IPS-15b (cell line): ENCODE data around the gene TUSC1.
"Not testable (repeated sequence)": the region's sequence is repeated elsewhere in the genome, so short reads cannot be mapped to it uniquely, and the experiment has no call there.

Source experiments
- H3K27me3 ChIP-seq: one replicate; pipeline ENCODE4 v1.6.1; 2013; ENCODE audit warnings: low read length; ENCODE audit not compliant: control insufficient read depth, insufficient read depth
- H3K36me3 ChIP-seq: one replicate; pipeline ENCODE4 v1.6.1; 2013; ENCODE audit warnings: low read length; ENCODE audit not compliant: control insufficient read depth, insufficient read depth
- H3K4me1 ChIP-seq: one replicate; pipeline ENCODE4 v1.6.1; 2013; ENCODE audit warnings: mild to moderate bottlenecking, low read length; ENCODE audit not compliant: control insufficient read depth, insufficient read depth
- H3K4me3 ChIP-seq: one replicate; pipeline ENCODE4 v1.5.1; 2013; ENCODE audit warnings: low read depth, low read length
- H3K9ac ChIP-seq: one replicate; pipeline ENCODE4 v1.6.1; 2013; ENCODE audit warnings: low read depth, mild to moderate bottlenecking, low read length
- H3K9me3 ChIP-seq: one replicate; pipeline ENCODE4 v1.6.1; 2013; ENCODE audit warnings: mild to moderate bottlenecking, low read length; ENCODE audit not compliant: control insufficient read depth, insufficient read depth

The TUSC1 gene

DNA sequence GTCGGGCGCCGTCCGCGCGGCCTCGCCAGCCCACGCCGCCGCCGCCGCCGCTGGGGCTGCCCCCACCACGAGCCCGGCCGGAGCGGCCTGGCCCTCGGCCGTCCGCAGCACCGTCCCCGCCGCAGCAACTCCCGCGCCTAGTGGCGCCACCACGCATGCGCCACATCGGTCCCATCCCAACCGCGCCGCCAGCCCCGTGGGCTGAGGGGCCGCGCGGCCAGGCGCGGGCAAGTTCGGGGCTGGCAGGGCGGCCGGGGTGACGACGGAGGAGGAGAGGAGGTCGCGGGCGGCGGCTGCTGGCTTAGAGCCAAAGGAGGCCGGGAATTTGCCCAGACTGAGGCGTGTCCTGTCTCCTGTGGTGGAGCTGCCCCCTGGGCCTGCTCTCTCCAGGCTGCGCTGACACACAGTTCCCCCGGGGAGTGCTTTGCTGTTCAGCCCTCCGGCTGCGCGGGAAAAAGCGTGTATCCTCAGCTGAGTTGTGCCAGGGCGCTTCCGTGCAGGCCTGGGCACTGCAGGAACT lies at the start of gene TUSC1:
Gene TUSC1, minus strand, starts transcription at position 298 of the 520 bp plus-strand sequence. Its CDS starts 132 bp downstream, at position 166.
- Histone ChIP-seq H3K27me3 (peaks cover 3% of the 10 kb centered on the region), H3K36me3 (no peaks in the 10 kb centered on the region), H3K4me3 (peak within 1 kb of the TSS; percentile 70), H3K9me3 (no peaks in the 10 kb centered on the region), H3K9ac (peak within 1 kb of the TSS; percentile 85), H3K4me1 (peaks cover 11% of the 10 kb centered on the region)

DNA sequence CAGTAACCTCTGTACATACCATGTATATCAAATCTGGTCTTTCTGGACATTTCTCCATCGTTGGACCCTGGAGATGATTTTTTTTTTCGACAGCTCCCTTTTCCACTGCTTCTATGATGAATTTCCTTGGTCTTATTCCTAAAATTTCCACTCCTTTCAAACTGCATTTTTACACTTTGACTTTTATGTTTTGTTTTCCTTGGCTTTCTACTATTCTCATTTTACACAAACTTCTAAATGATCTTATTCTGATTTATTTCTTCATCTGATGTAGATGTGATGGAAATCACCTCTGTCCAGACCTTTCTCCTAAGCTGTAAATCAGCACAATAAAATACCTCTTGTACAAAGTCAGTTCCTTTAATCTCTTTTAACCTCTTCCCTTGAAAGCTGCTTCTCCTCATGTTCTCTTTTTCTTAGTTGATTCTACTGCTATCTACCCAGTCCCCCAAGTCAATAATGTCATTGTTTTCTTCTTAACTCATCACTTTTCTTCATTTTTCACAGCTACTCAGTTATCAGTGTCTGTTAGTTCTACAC lies 48.7 kb upstream of the TUSC1 start:
- Histone ChIP-seq H3K36me3 (no peaks in the 10 kb centered on the region), H3K4me3 (no peak overlapping the region), H3K9ac (no peak overlapping the region), H3K9me3 (no peaks in the 10 kb centered on the region), H3K27me3 (no peaks in the 10 kb centered on the region), H3K4me1 (no peaks in the 10 kb centered on the region)

DNA sequence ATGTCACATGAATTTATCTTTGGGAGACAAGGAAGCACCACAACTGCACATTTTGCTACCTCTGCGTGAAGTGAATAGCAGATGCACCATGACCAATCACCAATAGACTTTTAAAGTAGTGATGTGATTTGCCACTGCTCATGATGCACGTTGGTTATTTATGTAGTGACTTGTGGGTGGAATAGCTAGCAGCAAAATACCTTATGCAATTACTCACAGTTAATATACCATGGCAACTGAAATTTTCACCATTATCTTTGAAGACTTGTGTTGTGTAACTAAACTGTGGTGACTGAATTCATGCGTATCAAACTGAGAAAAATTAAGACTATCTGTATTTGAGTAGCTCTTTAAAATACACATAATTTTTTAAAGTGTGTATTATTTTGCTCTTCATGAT lies 46.2 kb upstream of the TUSC1 start:
- Histone ChIP-seq H3K9ac (no peak overlapping the region), H3K4me3 (no peak overlapping the region), H3K9me3 (no peaks in the 10 kb centered on the region)

DNA sequence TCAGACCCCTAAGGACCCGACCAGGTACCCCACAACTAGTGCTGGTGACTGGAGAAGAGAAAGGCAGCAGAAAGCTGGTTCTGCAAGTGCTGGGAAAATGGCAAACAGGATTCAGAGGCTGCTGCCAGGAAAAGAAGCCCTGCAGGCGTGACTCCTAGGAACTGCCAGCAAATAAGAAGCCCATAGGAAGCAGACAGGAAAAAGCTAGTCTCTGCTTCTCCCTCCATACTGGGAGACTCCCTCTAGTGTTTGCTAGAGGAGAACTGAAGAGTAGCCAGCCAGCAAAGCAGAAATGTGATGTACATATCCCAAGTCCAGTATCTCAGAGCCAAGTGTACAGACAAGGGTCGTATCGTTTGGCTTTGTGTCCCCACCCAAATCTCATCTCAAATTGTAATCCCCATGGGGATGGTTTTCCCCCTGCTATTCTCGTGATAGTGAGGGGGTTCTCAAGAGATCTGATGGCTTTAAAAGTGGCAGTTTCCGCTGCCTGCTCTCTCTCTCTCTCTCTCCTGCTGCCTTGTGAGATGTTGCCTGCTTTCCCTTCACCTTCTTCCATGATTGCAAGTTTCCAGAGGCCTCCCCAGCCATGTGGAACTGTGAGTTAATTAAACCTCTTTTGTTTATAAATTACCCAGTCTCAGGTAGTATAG lies 38.1 kb upstream of the TUSC1 start:
- Histone ChIP-seq H3K9ac (no peak overlapping the region), H3K4me3 (no peak overlapping the region), H3K9me3 (no peaks in the 10 kb centered on the region), H3K36me3 (no peaks in the 10 kb centered on the region), H3K27me3 (no peaks in the 10 kb centered on the region), H3K4me1 (no peaks in the 10 kb centered on the region)

More for the DNA sequence above, 46.2 kb upstream of the TUSC1 start:
- Histone ChIP-seq H3K27me3 (no peaks in the 10 kb centered on the region), H3K36me3 (no peaks in the 10 kb centered on the region), H3K4me1 (no peaks in the 10 kb centered on the region)

DNA sequence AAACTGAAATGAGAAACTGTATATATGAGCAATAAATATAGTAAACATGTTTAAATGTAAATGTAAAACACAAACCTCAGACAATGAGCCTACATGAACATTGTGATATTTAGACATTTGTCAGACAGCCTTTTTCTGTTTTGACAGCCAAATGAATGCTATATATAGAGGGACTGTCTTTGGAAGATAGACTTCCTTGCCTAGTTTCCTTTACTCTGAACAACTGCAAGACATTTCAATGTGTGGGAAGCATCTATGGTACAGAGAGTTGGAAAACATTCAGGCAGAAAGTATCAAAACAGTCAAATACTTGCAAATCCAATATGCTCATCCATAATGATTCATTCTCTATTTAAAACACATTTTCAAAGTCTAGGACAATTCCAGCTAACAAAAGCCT lies 31.7 kb upstream of the TUSC1 start:
- no peak overlapping the region for H3K9ac ChIP-seq
- no peaks in the 10 kb centered on the region for H3K9me3 ChIP-seq
- no peaks in the 10 kb centered on the region for H3K4me1 ChIP-seq
- H3K27me3 ChIP-seq = no peaks in the 10 kb centered on the region
- no peak overlapping the region for H3K4me3 ChIP-seq
- no peaks in the 10 kb centered on the region for H3K36me3 ChIP-seq

DNA sequence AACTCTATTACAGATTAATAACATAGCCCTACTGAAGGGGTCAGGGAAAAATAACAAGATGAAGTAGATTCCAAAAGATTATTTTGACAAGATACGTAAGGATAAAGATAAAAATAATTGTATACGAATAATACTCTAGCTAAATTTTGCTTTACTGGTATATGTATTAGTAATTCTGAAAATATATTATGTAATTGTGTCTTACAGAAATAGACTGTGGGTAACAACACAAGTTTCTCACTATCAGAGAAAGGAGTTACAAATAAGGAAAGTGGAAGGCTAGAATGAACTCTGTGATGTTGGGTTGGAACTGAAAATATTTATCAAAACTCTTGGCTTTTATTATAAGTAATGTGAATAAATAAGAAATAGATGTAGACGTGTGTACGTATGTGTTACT lies 26.6 kb upstream of the TUSC1 start:
- Histone ChIP-seq H3K27me3 (no peaks in the 10 kb centered on the region), H3K4me3 (no peak overlapping the region), H3K4me1 (no peaks in the 10 kb centered on the region), H3K9me3 (no peaks in the 10 kb centered on the region), H3K9ac (no peak overlapping the region), H3K36me3 (no peaks in the 10 kb centered on the region)

DNA sequence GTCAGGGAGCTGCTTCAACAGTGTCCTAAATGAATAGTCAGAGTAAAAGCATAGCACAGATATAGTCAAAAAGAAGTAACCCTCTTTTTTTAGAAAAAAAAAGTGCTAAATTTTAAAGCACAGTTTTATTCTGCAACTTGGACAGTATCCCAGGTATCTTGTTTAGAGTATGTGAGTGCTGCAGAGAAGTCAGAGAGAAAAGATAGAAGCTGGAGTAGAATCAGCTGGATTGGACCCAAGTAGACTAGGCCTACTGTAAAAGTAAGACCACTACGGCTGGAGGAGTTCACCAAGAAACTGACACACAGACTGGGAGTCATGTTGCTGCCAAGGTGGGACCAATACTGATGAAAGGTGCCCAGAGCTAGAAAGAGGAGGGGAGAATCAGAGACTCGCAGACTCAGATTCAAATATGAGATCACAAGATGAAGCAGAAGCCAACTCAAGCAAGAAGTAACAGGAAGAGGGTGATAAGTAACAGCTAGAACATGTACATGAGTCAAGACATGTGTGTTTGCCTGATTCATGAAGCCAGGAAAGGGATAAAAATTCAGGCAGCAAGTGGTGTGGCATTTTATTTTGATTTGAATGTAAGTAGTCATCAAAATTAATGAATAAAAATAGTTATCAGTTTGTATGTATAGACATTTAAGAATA lies 25.6 kb upstream of the TUSC1 start:
- Histone ChIP-seq H3K27me3 (no peaks in the 10 kb centered on the region), H3K9ac (no peak overlapping the region), H3K36me3 (no peaks in the 10 kb centered on the region), H3K4me1 (no peaks in the 10 kb centered on the region), H3K9me3 (no peaks in the 10 kb centered on the region), H3K4me3 (no peak overlapping the region)

DNA sequence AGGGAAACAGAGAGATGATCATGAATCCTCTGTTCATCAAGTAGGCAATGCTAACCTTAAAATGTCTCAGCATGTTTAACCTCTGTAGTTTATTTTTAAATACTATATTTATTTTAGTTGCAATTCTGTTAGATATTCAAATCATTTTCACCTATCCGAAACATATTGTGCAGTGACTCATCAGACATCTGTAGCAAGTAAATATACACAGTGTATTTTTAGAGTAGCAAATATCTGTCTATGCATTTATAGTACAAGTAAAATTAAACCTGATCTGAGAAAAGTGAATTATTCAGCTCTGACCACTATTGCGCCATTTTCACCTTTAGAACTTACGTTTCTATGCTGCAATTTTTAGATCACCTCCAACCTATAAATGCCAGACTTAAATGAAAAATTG lies 24.3 kb upstream of the TUSC1 start:
- H3K27me3 ChIP-seq = no peaks in the 10 kb centered on the region
- no peak overlapping the region for H3K9ac ChIP-seq
- H3K4me3 ChIP-seq = no peak overlapping the region
- no peaks in the 10 kb centered on the region for H3K4me1 ChIP-seq
- no peaks in the 10 kb centered on the region for H3K9me3 ChIP-seq
- H3K36me3 ChIP-seq = no peaks in the 10 kb centered on the region

DNA sequence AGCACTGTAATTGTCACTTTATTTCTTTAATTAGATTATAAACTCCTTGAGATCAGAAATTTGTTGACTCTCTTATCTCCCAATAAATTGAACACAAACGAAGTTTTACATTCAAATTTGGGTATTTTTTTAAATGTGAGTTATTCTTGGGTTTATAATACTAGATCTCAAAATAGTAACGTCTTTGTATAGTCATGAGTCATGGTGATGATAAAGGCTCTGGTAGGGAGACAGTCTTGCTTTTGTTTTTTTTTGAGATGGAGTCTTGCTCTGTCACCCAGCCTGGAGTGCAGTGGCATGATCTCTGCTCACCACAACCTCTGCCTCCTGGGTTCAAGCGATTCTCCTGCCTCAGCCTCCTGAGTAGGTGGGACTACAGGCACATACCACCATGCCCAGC lies 22.7 kb upstream of the TUSC1 start:
- H3K9me3 ChIP-seq, H3K36me3 ChIP-seq, H3K27me3 ChIP-seq, H3K9ac ChIP-seq, H3K4me3 ChIP-seq, H3K4me1 ChIP-seq: not testable (repeated sequence)

DNA sequence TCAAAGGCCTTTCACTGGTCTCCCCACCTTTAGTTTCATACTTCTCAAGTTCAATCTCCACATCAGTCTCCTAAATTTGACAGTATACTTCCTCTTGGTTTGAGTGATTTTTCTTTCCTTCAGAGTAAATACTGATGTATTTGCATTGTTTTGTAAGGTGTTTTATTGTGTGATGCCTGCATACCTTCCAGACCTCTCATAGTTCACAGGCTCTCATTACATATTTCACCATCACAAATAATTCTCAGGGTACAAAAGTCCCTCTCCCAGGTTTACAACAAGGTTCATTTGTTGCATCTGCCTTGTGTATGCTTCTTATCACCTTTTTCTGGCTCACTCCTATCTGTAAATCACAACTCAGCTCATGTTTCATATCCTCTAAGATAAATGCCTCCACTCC lies 22.2 kb upstream of the TUSC1 start:
- Histone ChIP-seq H3K36me3 (no peaks in the 10 kb centered on the region), H3K27me3 (no peaks in the 10 kb centered on the region), H3K4me3 (no peak overlapping the region), H3K9ac (no peak overlapping the region), H3K4me1 (no peaks in the 10 kb centered on the region), H3K9me3 (no peaks in the 10 kb centered on the region)

DNA sequence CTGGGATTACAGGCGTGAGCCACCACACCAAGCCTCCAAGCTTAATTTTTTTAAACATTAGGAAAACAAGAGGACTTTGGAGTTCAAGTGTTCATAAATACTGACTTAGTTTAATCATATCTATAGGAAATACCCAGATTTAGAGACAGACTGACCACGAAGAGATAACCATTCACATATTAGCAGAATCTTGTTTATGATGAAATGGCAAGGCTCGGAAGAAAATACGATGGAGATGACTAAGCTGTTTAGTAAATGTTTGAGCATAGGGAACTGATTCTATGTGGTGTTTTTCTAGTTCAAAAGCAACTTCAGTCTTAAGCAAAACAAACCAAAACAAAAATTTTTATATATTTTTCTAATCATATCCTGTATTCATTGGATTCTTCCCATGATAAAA lies 13.5 kb upstream of the TUSC1 start:
- H3K4me3 ChIP-seq = no peak overlapping the region
- no peaks in the 10 kb centered on the region for H3K9me3 ChIP-seq
- no peak overlapping the region for H3K9ac ChIP-seq
- no peaks in the 10 kb centered on the region for H3K27me3 ChIP-seq
- no peaks in the 10 kb centered on the region for H3K4me1 ChIP-seq
- H3K36me3 ChIP-seq = no peaks in the 10 kb centered on the region

DNA sequence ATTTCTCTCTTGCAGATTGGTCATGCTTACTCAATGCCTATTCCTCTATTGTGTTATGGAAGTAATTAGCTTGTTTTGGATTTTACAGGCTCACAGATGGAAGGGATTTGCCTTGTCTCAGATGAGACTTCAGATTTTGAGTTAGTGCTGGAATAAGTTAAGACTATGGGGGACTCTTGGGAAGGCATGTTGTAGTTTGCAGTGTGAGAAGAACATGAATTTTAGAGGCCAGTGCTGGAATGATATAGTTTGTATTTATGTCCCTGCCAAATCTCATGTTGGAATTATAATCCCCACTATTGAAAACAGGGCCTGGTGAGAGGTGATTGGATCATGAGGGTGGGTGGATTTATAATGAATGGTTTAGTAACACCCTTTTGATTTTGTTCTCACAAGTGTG lies 6.1 kb upstream of the TUSC1 start:
- H3K36me3 ChIP-seq = no peaks in the 10 kb centered on the region
- H3K4me3 ChIP-seq = no peak overlapping the region
- no peaks in the 10 kb centered on the region for H3K4me1 ChIP-seq
- H3K27me3 ChIP-seq = no peaks in the 10 kb centered on the region
- H3K9ac ChIP-seq = no peak overlapping the region
- H3K9me3 ChIP-seq = no peaks in the 10 kb centered on the region
